HG03060 (cell line): ENCODE data around the gene JAZF1.

Source experiments
- ATAC-seq: cut with Tn5 transposase; IDR thresholded peaks from one replicate; pipeline ENCODE4 v1.9.1; 2021; ENCODE audit warnings: low read depth, moderate number of reproducible peaks; ENCODE audit not compliant: unreplicated experiment

JAZF1 gene

GRCh38 chr7:28142650-28143049 lies 37.9 kb downstream of the JAZF1 start:
- no peak for ATAC-seq

DNA sequence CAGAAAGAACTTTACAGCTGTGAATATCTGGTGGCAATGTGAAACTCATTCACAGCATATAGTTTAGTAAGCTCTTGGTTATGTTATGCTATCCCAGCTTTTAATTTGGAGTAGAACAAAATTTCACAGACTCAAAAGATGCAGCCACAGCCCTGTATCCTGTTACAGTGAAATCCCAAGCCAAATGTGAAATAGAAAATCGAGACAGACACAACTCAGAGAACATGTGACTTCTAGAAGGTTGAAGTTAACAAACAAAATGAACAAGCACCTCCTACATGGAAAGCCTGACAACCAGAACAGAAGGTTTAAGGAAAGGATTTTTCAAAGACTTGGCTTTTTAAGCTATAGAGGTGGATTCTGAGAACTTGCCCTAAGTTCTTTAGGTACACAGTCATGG lies 39.6 kb downstream of the JAZF1 start:
- ATAC-seq: no peak

DNA sequence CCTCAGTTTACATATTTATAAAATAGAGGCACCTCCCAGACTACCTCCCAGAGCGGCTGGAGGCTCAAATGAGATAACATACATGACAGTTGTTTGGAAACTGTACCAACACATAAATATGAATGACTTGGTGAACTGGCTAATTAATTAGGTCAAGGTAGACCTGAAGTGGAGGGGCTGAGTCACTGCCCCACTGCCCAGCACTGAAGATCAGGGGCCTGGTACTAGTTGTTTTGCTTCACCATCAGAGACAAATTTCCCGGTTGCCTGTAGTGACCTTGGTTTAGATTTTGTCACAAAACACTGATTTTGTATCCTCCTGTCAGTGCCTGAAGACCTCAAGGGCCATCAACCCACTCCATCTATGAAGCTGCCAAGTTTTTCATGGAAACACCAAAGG lies 41.8 kb downstream of the JAZF1 start:
- no peak for ATAC-seq

DNA sequence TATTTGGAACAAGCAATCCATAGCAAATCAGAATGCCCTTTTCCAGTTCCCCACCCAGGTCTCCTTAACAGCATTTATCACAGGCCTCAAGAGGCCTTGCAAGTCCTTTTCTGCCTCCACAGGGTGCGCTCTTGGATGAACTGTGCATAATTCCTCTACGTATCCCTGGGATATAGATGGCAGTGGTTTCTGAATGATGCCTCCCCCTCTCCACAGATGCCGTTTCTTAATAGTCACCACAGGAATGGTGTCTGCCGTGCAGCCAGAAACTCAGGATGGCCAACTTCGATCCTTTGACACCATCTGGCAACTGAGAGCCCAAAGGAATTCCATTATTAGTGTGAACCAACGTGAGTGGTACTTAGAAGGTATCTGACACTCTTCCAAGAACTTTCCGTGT lies 43.1 kb downstream of the JAZF1 start:
- ATAC-seq: no peak

- no peak for ATAC-seq
Observed at GRCh38 chr7:28136885-28137284, 43.7 kb downstream of the JAZF1 start.

DNA sequence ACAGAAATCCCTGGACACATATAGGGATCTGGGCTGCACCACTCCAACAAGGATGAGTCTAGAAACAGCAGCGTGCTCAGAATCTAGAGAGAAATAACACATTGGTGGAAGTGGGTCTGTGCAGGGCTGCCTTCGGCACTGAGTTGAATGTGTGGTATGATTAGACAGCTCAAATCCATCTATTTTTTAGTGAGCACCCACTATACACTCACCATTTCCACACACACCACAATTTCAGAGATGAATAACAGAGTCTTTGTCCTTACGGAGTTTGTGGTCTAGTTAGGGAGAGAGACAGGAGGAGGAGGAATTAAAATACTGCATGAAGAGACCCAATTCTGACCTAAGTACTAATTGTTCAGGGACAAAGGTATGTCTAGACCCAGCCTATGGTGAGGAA lies 44.2 kb downstream of the JAZF1 start:
- ATAC-seq: no peak

DNA sequence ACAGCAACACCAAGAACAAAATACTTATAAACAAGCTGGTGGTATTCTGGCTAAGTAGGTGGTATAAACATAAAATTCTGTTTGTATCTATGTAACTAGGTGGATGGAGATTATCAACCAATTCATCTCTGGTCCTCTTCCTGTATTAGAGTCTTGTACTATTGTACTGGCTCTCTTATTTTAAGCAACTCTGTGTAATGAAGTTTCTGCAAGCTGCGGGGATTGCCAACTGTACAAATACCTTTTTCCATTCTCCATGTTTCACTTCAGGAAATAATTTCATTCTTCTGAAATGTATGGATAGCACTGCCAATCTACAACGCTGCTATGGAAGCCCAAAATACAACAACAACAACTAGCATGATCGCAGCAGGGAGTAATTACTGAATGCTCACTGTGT lies 44.8 kb downstream of the JAZF1 start:
- ATAC-seq: no peak

GRCh38 chr7:28135315-28135714 lies 45.3 kb downstream of the JAZF1 start:
- ATAC-seq: no peak

DNA sequence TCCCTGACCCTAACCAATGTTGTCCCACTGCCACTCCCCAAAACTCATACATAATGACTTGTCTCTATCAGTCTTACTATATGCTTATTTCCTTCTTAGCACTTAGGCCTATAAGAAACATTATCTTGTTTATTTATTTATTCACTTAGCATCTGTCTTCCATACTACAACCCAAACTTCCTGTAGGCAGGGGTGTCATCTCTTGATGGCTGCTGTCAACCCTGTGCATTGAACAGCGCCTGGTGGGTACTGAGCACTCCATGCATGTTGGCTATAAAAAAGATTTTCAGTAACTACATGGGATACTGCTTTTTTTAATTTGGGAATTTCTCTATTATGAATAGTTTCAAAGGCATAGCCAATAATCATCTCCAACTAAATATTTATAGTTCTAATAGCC lies 46.7 kb downstream of the JAZF1 start:
- ATAC-seq: no peak

- no peak for ATAC-seq
Observed at GRCh38 chr7:28132959-28133870, 47.4 kb downstream of the JAZF1 start.

DNA sequence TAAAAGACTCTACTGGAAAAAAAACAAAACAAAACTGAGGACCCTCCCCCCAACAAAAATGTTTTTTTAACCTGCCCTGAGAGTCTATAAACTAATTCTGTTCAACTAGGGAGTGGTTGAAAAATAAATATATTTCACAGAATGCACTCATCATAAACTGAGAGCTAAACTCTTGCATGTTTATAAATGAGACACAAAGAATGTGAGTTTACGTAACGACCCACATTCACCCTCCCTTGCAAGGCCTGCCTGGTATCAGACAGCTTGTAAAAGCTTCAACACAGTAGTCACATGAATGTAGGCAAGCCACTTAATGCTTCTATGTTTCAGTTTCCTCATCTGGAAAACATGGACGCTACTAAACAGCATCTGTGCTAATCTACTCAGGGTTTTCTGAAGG lies 50.3 kb downstream of the JAZF1 start:
- ATAC-seq: no peak

DNA sequence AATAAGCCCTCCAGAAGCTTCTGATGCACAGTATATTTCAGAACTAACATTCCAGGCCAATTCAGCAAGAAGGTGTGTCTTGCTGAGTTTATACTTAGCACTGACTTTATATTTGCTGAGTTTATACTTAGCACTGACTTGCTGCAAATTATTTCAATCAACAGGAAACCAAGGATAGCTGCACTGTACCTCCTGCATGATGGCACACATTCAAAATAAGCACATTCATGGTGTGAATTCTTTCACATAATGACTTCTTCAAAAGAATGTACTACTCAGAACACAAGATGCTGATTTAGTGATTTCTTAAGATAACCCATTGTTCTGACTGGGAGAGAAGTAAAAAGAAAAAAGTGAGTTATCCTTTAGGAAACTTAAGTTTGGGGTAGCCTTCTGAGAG lies 52.0 kb downstream of the JAZF1 start:
- no peak for ATAC-seq

- ATAC-seq: no peak
Observed at GRCh38 chr7:28126410-28127041, 54.1 kb downstream of the JAZF1 start.

- ATAC-seq: no peak
Observed at GRCh38 chr7:28125431-28126409, 54.9 kb downstream of the JAZF1 start.

- ATAC-seq: no peak
Observed at GRCh38 chr7:28124413-28124812, 56.2 kb downstream of the JAZF1 start.

DNA sequence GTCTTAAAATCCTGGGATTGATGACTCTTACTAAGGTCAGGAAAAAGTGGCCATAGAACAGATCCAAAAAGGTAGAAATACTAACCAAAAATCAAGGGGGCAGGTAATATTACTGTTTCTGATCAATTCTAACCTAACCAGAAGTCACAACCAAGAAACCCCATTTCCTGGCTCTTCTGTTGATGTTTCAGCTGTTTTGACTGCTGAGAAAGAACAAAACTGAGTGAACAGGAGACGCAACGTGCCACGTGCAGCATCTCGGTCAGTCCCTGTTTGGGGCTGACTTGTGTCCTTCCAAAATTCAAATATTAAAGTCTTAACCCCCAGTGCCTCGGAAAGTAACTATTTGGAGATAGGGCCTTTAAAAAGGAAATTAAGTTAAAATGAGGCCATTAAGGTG lies 56.8 kb downstream of the JAZF1 start:
- no peak for ATAC-seq

DNA sequence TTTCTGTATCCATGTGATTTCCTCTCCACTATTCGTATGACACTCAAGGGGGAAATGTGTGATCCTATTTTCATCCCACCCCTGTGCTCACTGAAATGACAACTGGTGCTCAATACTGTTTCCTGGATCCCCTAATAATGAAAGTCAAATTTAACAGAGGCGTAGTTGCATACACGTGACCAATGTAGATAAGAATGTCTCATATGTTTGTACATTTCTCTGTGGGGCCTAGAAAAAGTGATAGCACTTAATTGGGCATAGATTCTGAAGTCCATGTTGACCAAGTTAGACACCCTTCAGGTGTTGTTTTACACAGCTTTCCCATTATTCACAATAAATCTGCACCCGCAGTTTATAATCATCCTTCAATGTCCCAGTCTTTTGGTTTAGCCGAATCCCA lies 59.1 kb downstream of the JAZF1 start:
- no peak for ATAC-seq

GRCh38 chr7:28116041-28116440 lies 64.6 kb downstream of the JAZF1 start:
- ATAC-seq: no peak

DNA sequence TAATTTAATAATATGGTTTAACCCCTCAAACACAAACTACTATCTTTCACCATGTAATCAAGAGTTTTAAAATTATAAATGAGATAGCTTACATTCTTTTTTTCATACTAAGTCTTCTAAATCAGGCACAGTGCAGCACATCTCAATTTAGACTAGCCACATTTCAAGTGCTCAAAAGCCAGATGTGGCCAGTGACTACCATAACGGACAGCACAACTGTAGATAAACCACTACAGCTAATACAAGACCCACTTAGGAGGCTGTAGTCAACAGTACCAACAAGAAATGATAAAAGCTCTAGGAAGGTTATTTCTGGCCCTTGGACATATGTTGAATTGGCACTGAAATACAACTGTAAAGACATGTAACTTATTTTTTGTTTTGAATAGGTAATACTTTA lies 65.3 kb downstream of the JAZF1 start:
- no peak for ATAC-seq

DNA sequence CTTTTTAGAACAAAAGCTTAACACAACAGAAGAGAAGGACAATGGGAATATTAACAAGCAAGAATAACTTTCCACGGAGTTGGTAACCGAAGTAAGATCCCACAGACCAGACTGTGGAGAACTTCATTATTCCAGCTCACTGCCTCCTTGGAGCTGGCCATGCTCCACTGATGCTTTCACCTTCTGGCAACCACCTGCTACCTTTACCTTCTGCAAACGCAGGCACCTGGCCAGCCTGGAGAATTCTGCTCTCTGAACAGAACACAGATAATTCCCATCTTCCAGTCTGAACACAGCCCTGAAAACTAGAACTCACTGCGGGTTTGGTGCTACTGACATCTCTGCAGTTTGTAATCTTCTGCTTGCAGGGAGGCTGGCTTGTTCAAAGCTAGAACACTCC lies 66.5 kb downstream of the JAZF1 start:
- no peak for ATAC-seq
